Mammary epithelial cell (primary cell): Measurements from ENCODE around the gene RET.

Experiments
- CTCF ChIP-seq, 2 donors: IDR thresholded peaks in 1 of 2; conservative IDR thresholded peaks in 1 of 2; 2 replicates each; pipeline ENCODE4 v1.5.1; 2011 to 2012; ENCODE audit warnings: inconsistent platforms in 2 of 2, low read length in 2 of 2, mild to moderate bottlenecking in 2 of 2, control low read depth in 1 of 2, low read depth in 1 of 2; ENCODE audit not compliant: insufficient read depth in 1 of 2; ENCODE audit errors: extremely low read depth in 1 of 2
- EZH2 ChIP-seq: IDR thresholded peaks from 2 replicates; pipeline ENCODE4 v1.6.1; 2012; ENCODE audit warnings: low read length, inconsistent platforms, borderline replicate concordance

- TF ChIP-seq CTCF (conservative IDR thresholded peaks at IDR 0.05 in 1 of 2, IDR thresholded peaks at IDR 0.05 in 1 of 2; ENCODE audit: extremely low read depth in 1 of 2, insufficient read depth in 1 of 2, low read depth in 1 of 2, low read length in 2 of 2), result no peak
- TF ChIP-seq EZH2, result no peak
Observed at GRCh38 chr10:43136995-43137716, 60.3 kb downstream of the RET start.
